Activated CD4-positive, alpha-beta T cell treated with anti-CD3 and anti-CD28 coated beads for 4 hours (primary cell): ENCODE results near the gene LAMTOR5.
"Not testable (repeated sequence)": the region's sequence is repeated elsewhere in the genome, so short reads cannot be mapped to it uniquely, and the experiment has no call there.

ENCODE experiments used
- DNase-seq, 2 donors: peaks; one replicate each; pipeline ENCODE4 v3.0.0-alpha.2; 2020

Gene LAMTOR5

GRCh38 chr1:110425612-110426152, 18.2 kb upstream of the LAMTOR5 start:
- DNase-seq: no peak

- no peak for DNase-seq
These were observed 17.5 kb upstream of the LAMTOR5 start for GRCh38 chr1:110424699-110425611.

- peak in 1 of 2 donors; percentile 5 for DNase-seq
These were observed 13.6 kb upstream of the LAMTOR5 start for GRCh38 chr1:110420874-110421793.

GRCh38 chr1:110420023-110420662, 12.6 kb upstream of the LAMTOR5 start:
- DNase-seq: no peak

- DNase-seq: no peak
These were observed 11.2 kb upstream of the LAMTOR5 start for GRCh38 chr1:110418729-110419128.

GRCh38 chr1:110413045-110413444, 5.6 kb upstream of the LAMTOR5 start:
- DNase-seq: not testable (repeated sequence)

- DNase-seq: peak; percentile 55 to 59
These were observed 5.1 kb upstream of the LAMTOR5 start for GRCh38 chr1:110412576-110412975.

- DNase-seq: no peak
These were observed 3.8 kb upstream of the LAMTOR5 start for GRCh38 chr1:110411173-110411735.

- no peak for DNase-seq
These were observed 1.8 kb upstream of the LAMTOR5 start for GRCh38 chr1:110409316-110409715.

GRCh38 chr1:110408488-110408887, 994 bp upstream of the LAMTOR5 start:
- no peak for DNase-seq

GRCh38 chr1:110406407-110406806, 1.1 kb downstream of the LAMTOR5 start:
- DNase-seq: not testable (repeated sequence)

- DNase-seq: no peak
These were observed 3.1 kb downstream of the LAMTOR5 start for GRCh38 chr1:110404401-110404800.

- DNase-seq: no peak
These were observed 3.7 kb downstream of the LAMTOR5 start for GRCh38 chr1:110403805-110404204.

- DNase-seq: not testable (repeated sequence)
These were observed 11.1 kb downstream of the LAMTOR5 start for GRCh38 chr1:110396259-110396958.

- no peak for DNase-seq
These were observed 13.0 kb downstream of the LAMTOR5 start for GRCh38 chr1:110394493-110394820.

GRCh38 chr1:110393691-110394492, 13.6 kb downstream of the LAMTOR5 start:
- no peak for DNase-seq

- no peak for DNase-seq
These were observed 14.2 kb downstream of the LAMTOR5 start for GRCh38 chr1:110393286-110393685.

GRCh38 chr1:110390692-110391245, 16.7 kb downstream of the LAMTOR5 start, which contains the start of gene SLC16A4:
SLC16A4 (minus strand) TSS chr1:110391026; CDS start chr1:110389323, 1,703 bp downstream.
- no peak for DNase-seq

GRCh38 chr1:110390096-110390495, 17.4 kb downstream of the LAMTOR5 start:
- no peak for DNase-seq

- DNase-seq: no peak
These were observed 20.3 kb downstream of the LAMTOR5 start for GRCh38 chr1:110387048-110387754.
